Chondrocyte (in vitro differentiated cells): ENCODE measurements around the gene CILP2. TPM values are rescaled to one million over a fixed set of nuclear protein-coding genes. Genes with fewer than 3 reads are reported as not detected.

ENCODE experiments used
- DNase-seq: peaks from one replicate; pipeline ENCODE4 v3.0.0; 2021; ENCODE audit warnings: mixed read lengths, low spot score
- H3K27ac Mint-ChIP-seq: one replicate; pipeline ENCODE4 v1.8.0; 2021; ENCODE audit warnings: mild to moderate bottlenecking, moderate library complexity, mixed read lengths; ENCODE audit not compliant: unreplicated experiment
- H3K27me3 Mint-ChIP-seq: 2 replicates; pipeline ENCODE4 v1.8.0; 2021; ENCODE audit warnings: low read depth, mixed read lengths
- H3K36me3 Mint-ChIP-seq: 2 replicates; pipeline ENCODE4 v1.8.0; 2021; ENCODE audit warnings: low read depth, mixed read lengths
- H3K4me1 Mint-ChIP-seq: 2 replicates; pipeline ENCODE4 v1.8.0; 2021; ENCODE audit warnings: low read depth, mild to moderate bottlenecking, mixed read lengths
- H3K4me3 Mint-ChIP-seq: one replicate; pipeline ENCODE4 v1.8.0; 2021; ENCODE audit warnings: mild to moderate bottlenecking, moderate library complexity, mixed read lengths; ENCODE audit not compliant: unreplicated experiment
- H3K9me3 Mint-ChIP-seq: 2 replicates; pipeline ENCODE4 v1.8.0; 2021; ENCODE audit warnings: low read depth, mixed read lengths
- total RNA-seq: library from RNA; stranded (reverse); gene quantifications from 3 replicates; pipeline ENCODE4 v1.2.1, GENCODE V29; 2021
- TF ChIP-seq, protein P1 (sequence below): fragments of 200-600 bp; sonication (generic); IDR thresholded peaks from 2 replicates; pipeline ENCODE4 v1.5.0; 2021; ENCODE audit warnings: antibody characterized with exemption, mild to moderate bottlenecking, moderate library complexity

The CILP2 gene
- total RNA-seq, 1 donor from 2014 or later, result 12.7 TPM

DNA sequence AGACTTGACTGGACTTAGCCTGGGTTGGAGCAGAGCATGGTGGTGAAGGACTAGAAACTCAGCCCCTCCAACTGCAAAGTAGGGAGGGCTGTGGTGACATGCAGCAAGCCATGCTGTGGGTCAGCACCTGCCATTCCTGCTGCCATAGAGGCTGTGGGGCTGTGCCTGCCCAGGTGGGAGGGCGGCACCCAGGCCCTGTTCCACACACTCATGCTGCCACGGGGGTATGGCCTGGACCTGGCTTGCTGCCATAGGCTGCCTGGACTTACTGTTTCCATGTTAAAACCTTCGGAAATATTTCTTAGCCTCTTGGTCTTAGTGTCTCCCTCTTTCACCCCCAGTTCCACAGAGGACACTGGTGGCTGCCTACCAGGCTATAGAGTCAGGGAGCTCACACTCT is 29.3 kb downstream of the CILP2 start:
- H3K36me3 Mint-ChIP-seq, result no peaks in the 10 kb centered on the region
- no peak overlapping the region for H3K27ac Mint-ChIP-seq

DNA sequence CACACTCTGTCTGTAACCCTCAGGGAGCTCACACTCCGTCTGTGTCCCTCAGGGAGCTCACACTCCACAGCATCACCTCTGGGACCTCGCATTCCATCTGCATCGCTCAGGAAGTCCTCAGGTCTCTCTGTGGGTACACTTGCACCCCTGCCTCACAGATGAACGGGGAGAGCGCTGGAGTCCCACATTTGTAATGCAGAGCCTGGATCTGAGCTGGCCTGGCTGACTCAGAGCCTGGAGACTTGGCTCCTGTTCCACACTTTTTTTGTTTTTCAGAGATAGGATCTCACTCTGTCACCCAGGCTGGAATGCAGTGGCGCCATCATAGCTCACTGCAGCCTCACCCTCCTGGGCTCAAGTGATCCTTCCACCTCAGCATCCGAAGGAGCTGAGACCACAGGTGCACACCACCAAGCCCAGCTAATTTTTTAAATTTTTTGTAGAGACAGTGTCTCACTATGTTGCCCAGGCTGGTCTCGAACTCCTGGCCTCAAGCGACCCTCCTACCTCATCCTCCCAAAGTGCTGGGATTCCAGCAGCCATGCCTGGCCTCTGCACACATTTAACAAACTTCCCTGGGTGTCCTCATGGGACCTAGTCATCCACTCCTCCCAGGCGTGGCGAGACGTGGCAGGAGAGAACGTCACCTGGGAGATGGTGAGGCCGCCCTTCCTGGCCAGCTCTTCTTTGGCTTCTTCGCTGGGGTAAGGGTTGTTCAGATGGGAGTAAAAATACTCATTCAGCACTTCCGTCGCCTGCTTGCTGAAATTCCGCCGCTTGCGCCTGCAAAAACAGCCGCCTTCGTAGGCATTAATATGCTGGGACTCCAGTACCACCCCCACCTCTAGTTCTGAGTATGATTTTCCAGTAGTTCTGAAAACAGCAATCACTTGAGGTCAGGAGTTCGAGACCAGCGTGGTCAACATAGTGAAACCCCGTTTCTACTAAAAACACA is 31.0 kb downstream of the CILP2 start:
- H3K27ac Mint-ChIP-seq, result no peak overlapping the region

More for the DNA sequence above, 29.3 kb downstream of the CILP2 start:
- H3K4me1 Mint-ChIP-seq, result peaks cover 5% of the 10 kb centered on the region
- H3K27me3 Mint-ChIP-seq, result no peaks in the 10 kb centered on the region
- DNase-seq, result no peak
- TF ChIP-seq, protein P1, sequence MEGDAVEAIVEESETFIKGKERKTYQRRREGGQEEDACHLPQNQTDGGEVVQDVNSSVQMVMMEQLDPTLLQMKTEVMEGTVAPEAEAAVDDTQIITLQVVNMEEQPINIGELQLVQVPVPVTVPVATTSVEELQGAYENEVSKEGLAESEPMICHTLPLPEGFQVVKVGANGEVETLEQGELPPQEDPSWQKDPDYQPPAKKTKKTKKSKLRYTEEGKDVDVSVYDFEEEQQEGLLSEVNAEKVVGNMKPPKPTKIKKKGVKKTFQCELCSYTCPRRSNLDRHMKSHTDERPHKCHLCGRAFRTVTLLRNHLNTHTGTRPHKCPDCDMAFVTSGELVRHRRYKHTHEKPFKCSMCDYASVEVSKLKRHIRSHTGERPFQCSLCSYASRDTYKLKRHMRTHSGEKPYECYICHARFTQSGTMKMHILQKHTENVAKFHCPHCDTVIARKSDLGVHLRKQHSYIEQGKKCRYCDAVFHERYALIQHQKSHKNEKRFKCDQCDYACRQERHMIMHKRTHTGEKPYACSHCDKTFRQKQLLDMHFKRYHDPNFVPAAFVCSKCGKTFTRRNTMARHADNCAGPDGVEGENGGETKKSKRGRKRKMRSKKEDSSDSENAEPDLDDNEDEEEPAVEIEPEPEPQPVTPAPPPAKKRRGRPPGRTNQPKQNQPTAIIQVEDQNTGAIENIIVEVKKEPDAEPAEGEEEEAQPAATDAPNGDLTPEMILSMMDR, result no peak
- H3K9me3 Mint-ChIP-seq, result no peaks in the 10 kb centered on the region
- no peak overlapping the region for H3K4me3 Mint-ChIP-seq

DNA sequence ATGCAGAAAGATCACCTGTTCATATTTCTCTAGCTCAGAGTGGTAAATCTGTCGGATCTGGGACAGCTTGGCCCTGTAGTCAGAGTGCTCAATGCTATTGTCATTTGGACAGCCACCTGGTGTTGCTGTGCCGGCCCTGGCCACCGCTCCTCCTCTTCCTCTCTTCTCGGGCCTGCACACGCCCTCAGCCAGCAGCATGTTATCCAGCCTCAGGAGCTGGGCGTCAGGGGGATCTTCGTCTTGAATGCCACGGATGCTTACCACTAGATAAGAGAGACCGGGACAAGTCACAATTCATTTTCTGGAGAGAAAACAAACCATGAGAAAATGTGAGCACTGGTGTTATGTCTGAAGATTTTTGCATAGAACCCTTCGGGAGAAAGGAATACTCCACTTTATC is 32.5 kb downstream of the CILP2 start:
- no peak for DNase-seq
- TF ChIP-seq, protein P1, result no peak
- Mint-ChIP-seq H3K4me1 (peaks cover 5% of the 10 kb centered on the region), H3K27ac (no peak overlapping the region), H3K36me3 (no peaks in the 10 kb centered on the region), H3K4me3 (no peak overlapping the region), H3K9me3 (no peaks in the 10 kb centered on the region), H3K27me3 (no peaks in the 10 kb centered on the region)

More for the DNA sequence above, 31.0 kb downstream of the CILP2 start:
- Mint-ChIP-seq H3K4me3 (no peak overlapping the region), H3K9me3 (no peaks in the 10 kb centered on the region), H3K27me3 (no peaks in the 10 kb centered on the region), H3K36me3 (no peaks in the 10 kb centered on the region), H3K4me1 (peaks cover 5% of the 10 kb centered on the region)
- no peak for DNase-seq
- TF ChIP-seq, protein P1, result no peak

DNA sequence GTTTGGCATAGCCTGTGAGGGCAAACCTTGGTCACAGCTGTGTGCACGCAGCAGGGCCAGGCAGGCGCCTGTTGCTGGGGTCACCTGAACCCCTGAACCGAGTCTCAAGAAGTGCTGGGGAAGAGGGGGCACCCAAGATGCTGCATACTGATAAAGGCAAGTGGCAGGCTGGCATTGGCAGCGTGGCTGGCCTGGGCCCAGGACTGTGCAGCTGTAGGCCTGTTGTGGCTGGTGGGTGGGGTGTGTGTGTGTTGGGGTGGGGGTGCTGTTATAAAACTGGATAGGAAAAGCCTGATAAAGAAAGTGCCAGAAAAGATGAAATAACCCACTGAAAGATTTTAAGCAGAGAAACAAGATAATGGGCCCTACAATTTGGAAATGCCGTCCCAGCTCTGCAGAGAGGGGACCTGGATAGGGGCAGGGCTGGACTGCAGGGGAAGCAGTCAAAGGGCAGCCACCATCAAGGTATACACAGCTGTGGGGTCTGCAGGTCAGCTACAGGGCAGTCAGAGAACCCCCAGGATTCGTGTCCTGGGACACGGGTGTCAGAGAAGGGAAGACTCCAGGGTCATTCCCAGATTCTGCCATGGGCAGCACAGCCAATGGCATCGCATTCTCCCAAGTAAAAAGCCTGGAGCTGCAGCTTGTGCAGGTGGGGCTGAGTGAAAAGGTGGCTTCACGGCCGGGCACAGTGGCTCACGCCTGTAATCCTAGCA is 33.2 kb downstream of the CILP2 start:
- H3K27me3 Mint-ChIP-seq, result no peaks in the 10 kb centered on the region
- no peak for DNase-seq
- no peaks in the 10 kb centered on the region for H3K36me3 Mint-ChIP-seq
- peaks cover 3% of the 10 kb centered on the region for H3K4me1 Mint-ChIP-seq
- TF ChIP-seq, protein P1, result no peak
- no peak overlapping the region for H3K27ac Mint-ChIP-seq
- H3K4me3 Mint-ChIP-seq, result no peak overlapping the region
- no peaks in the 10 kb centered on the region for H3K9me3 Mint-ChIP-seq

DNA sequence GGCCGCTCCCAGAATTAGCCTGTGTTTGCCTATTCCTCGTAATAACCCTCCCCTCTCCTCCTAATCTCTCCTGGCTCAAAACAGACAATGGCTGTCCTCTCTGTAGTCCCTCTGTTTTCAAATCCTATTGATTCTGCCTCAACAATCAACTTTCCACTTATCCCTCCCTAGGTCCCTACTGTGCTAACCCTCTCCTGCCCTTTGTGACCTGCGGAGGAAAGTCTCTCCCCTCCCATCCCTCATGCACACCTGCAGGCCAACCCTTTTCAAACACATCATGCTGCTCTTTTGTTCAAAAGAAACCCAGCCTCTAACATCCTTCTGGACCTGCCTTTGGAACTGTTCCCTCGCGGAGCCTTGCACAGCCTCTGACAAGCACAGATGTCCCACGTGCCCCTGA is 37.3 kb downstream of the CILP2 start:
- Mint-ChIP-seq H3K27me3 (no peaks in the 10 kb centered on the region), H3K27ac (no peak overlapping the region)
- TF ChIP-seq, protein P1, result no peak

More for the DNA sequence above, 37.3 kb downstream of the CILP2 start:
- Mint-ChIP-seq H3K4me1 (no peaks in the 10 kb centered on the region), H3K4me3 (no peak overlapping the region), H3K36me3 (no peaks in the 10 kb centered on the region), H3K9me3 (no peaks in the 10 kb centered on the region)
- DNase-seq, result no peak
